ENCODE data around the gene ERMN.

- TF ChIP-seq CTCF (IDR thresholded peaks at IDR 0.05) = no peak
- no peak for TF ChIP-seq POLR2A (IDR thresholded peaks at IDR 0.05)
Measured at GRCh38 chr2:157364257-157364974, 38.8 kb upstream of the ERMN start.

Measured in thyroid gland (tissue), 4 donors.